GM23338 (cell line): ENCODE results near the gene SSBP2. TPM values are rescaled to one million over a fixed set of nuclear protein-coding genes. Genes with fewer than 3 reads are reported as not detected.

Experiments used
- ATAC-seq: fragments of 200-7000 bp; cut with Tn5 transposase; 3 replicates; pipeline ENCODE4 v1.9.1; 2020
- DNase-seq: peaks from one replicate; pipeline ENCODE4 v3.0.0-alpha.2; 2015; ENCODE audit warnings: low spot score
- H2AFZ ChIP-seq: fragments of 200-600 bp; sonication (generic); 2 replicates; pipeline ENCODE4 v1.8.0; 2016; ENCODE audit warnings: antibody characterized with exemption, mild to moderate bottlenecking, moderate library complexity
- H3F3A ChIP-seq: fragments of 200-600 bp; sonication (generic); replicated peaks from 2 replicates; pipeline ENCODE4 v1.8.0; 2017; ENCODE audit warnings: antibody characterized with exemption, mixed run types, low read depth
- H3K27ac ChIP-seq: fragments of 200-600 bp; sonication (generic); 2 replicates; pipeline ENCODE4 v1.6.1; 2016; ENCODE audit warnings: low read depth
- H3K27me3 ChIP-seq: fragments of 200-600 bp; sonication (generic); 2 replicates; pipeline ENCODE4 v1.8.0; 2016; ENCODE audit warnings: mild to moderate bottlenecking, mixed run types, moderate library complexity; ENCODE audit not compliant: insufficient read depth
- H3K36me3 ChIP-seq: fragments of 200-600 bp; sonication (generic); 2 replicates; pipeline ENCODE4 v1.8.0; 2016; ENCODE audit warnings: mild to moderate bottlenecking; ENCODE audit not compliant: insufficient read depth
- H3K4me1 ChIP-seq: fragments of 200-600 bp; sonication (generic); 2 replicates; pipeline ENCODE4 v1.8.0; 2016; ENCODE audit warnings: mild to moderate bottlenecking, moderate library complexity; ENCODE audit not compliant: insufficient read depth
- H3K4me2 ChIP-seq: fragments of 200-600 bp; sonication (generic); 2 replicates; pipeline ENCODE4 v1.7.1; 2017; ENCODE audit warnings: mixed run types
- H3K4me3 ChIP-seq: fragments of 200-600 bp; sonication (generic); 2 replicates; pipeline ENCODE4 v1.6.1; 2016; ENCODE audit warnings: mixed run types
- H3K79me2 ChIP-seq: fragments of 200-600 bp; sonication (generic); replicated peaks from 2 replicates; pipeline ENCODE4 v1.8.0; 2017; ENCODE audit warnings: mild to moderate bottlenecking; ENCODE audit not compliant: insufficient read depth
- H3K9me2 ChIP-seq: fragments of 200-600 bp; sonication (generic); 2 replicates; pipeline ENCODE4 v1.8.0; 2017; ENCODE audit not compliant: insufficient read depth
- H4K20me1 ChIP-seq: fragments of 200-600 bp; sonication (generic); replicated peaks from 2 replicates; pipeline ENCODE4 v1.8.0; 2017; ENCODE audit warnings: mild to moderate bottlenecking; ENCODE audit not compliant: insufficient read depth
- H3K27ac Mint-ChIP-seq: 2 replicates; pipeline ENCODE4 v1.8.0; 2020; ENCODE audit warnings: inconsistent platforms, mild to moderate bottlenecking, moderate library complexity, mixed read lengths
- H3K27me3 Mint-ChIP-seq: 3 replicates; pipeline ENCODE4 v1.8.0; 2022; ENCODE audit warnings: low read depth, mild to moderate bottlenecking, moderate library complexity, mixed read lengths, inconsistent platforms; ENCODE audit not compliant: insufficient read depth, poor library complexity
- H3K36me3 Mint-ChIP-seq: 3 replicates; pipeline ENCODE4 v1.8.0; 2021; ENCODE audit warnings: low read depth, mild to moderate bottlenecking, inconsistent platforms, moderate library complexity, mixed read lengths
- H3K4me1 Mint-ChIP-seq: 3 replicates; pipeline ENCODE4 v1.8.0; 2020; ENCODE audit warnings: mild to moderate bottlenecking, inconsistent platforms, mixed read lengths
- H3K4me3 Mint-ChIP-seq: 3 replicates; pipeline ENCODE4 v1.8.0; 2021; ENCODE audit warnings: moderate library complexity, mild to moderate bottlenecking, inconsistent platforms, mixed read lengths
- H3K9me3 Mint-ChIP-seq: 3 replicates; pipeline ENCODE4 v1.8.0; 2020; ENCODE audit warnings: moderate library complexity, mild to moderate bottlenecking, inconsistent platforms, mixed read lengths
- CREB1 ChIP-seq: fragments of 250-450 bp; sonication (Bioruptor Pico); IDR thresholded peaks from 2 replicates; pipeline ENCODE4 v1.5.0; 2020; ENCODE audit warnings: low read depth, mild to moderate bottlenecking, moderate library complexity
- ETS1 ChIP-seq: IDR thresholded peaks from 2 replicates; pipeline ENCODE4 v1.6.1; 2016; ENCODE audit warnings: antibody characterized with exemption
- EZH2phosphoT487 ChIP-seq: fragments of 200-600 bp; sonication (generic); IDR thresholded peaks from one replicate; pipeline ENCODE4 v1.8.1; 2018; ENCODE audit warnings: antibody characterized with exemption; ENCODE audit not compliant: unreplicated experiment
- JUNB ChIP-seq: IDR thresholded peaks from one replicate; pipeline ENCODE4 v1.6.1; 2016; ENCODE audit warnings: antibody characterized with exemption; ENCODE audit not compliant: unreplicated experiment
- NANOG ChIP-seq: IDR thresholded peaks from 2 replicates; pipeline ENCODE4 v1.6.1; 2016; ENCODE audit warnings: antibody characterized with exemption, borderline replicate concordance
- POLR2AphosphoS5 ChIP-seq: IDR thresholded peaks from 2 replicates; pipeline ENCODE4 v1.6.1; 2016; ENCODE audit warnings: antibody characterized with exemption, low read depth
- STAT1 ChIP-seq: IDR thresholded peaks from one replicate; pipeline ENCODE4 v1.6.1; 2016; ENCODE audit warnings: antibody characterized with exemption; ENCODE audit not compliant: unreplicated experiment
- ZNF114 ChIP-seq: fragments of 250-450 bp; sonication (Bioruptor Pico); IDR thresholded peaks from 2 replicates; pipeline ENCODE4 v1.5.0; 2020; ENCODE audit warnings: mild to moderate bottlenecking, moderate library complexity
- ZNF331 ChIP-seq: fragments of 250-450 bp; sonication (Bioruptor Pico); IDR thresholded peaks from 2 replicates; pipeline ENCODE4 v1.5.0; 2020; ENCODE audit warnings: low read depth, mild to moderate bottlenecking, moderate library complexity
- ZNF462 ChIP-seq: fragments of 250-450 bp; sonication (Bioruptor Pico); IDR thresholded peaks from 2 replicates; pipeline ENCODE4 v1.5.0; 2020; ENCODE audit warnings: mild to moderate bottlenecking, moderate library complexity
- polyA plus RNA-seq: library from polyadenylated mRNA; unstranded; fragments of >200 nt; fragmentation: Nextera tagmentation; extraction: Ambion mirVana; gene quantifications from 2 replicates; pipeline ENCODE4 v1.2.1, GENCODE V29; 2016
- total RNA-seq: library from RNA; depleted of rRNA; stranded (reverse); fragments of >200 nt; shearing (Covaris generic); gene quantifications from 2 replicates; pipeline ENCODE4 v1.2.3, GENCODE V29; 2014

Gene SSBP2
- total and polyA plus RNA-seq, 2 experiments from 2014 or later, result 21.5 to 24.7 TPM

- TF ChIP-seq ZNF462 (CRISPR knock-in tag), result no peak
- TF ChIP-seq ZNF114 (CRISPR knock-in tag), result no peak
- TF ChIP-seq STAT1, result no peak
- TF ChIP-seq CREB1, result no peak
- no peak for TF ChIP-seq JUNB
Measured at GRCh38 chr5:81401266-81401665, 349.6 kb downstream of the SSBP2 start (continued).

- H3K36me3 Mint-ChIP-seq, result no peaks in the 10 kb centered on the region
- no peaks in the 10 kb centered on the region for H3K27me3 Mint-ChIP-seq
- ATAC-seq (no peak), DNase-seq (no peak)
- Histone ChIP-seq H3K27ac (no peak overlapping the region), H3K4me2 (no peak overlapping the region), H2AFZ (no peak overlapping the region), H3F3A (no peaks in the 10 kb centered on the region), H4K20me1 (no peaks in the 10 kb centered on the region), H3K27me3 (no peaks in the 10 kb centered on the region), H3K4me3 (no peak overlapping the region), H3K9me2 (no peaks in the 10 kb centered on the region), H3K36me3 (no peaks in the 10 kb centered on the region), H3K4me1 (no peaks in the 10 kb centered on the region), H3K79me2 (no peaks in the 10 kb centered on the region)
- H3K27ac Mint-ChIP-seq, result no peak overlapping the region
- H3K9me3 Mint-ChIP-seq, result no peaks in the 10 kb centered on the region; the same call in 2 of the 3 replicates
- no peaks in the 10 kb centered on the region; the same call in 2 of the 3 replicates for H3K4me1 Mint-ChIP-seq
- no peak overlapping the region for H3K4me3 Mint-ChIP-seq
- TF ChIP-seq POLR2AphosphoS5 (no peak), CREB1 (no peak), ZNF462 (CRISPR knock-in tag) (no peak), NANOG (no peak), ZNF331 (CRISPR knock-in tag) (no peak), ETS1 (no peak), EZH2phosphoT487 (no peak)
Measured at GRCh38 chr5:81400375-81400774, 350.5 kb downstream of the SSBP2 start.
